NCI-H2107 treated with DMSO at 0.1 percent for 48 hours (cell line): ENCODE data around the gene IRX4.
"Not testable (repeated sequence)": the region's sequence is repeated elsewhere in the genome, so short reads cannot be mapped to it uniquely, and the experiment has no call there.

Experiments
- DNase-seq: peaks from one replicate; lab custom pipeline; 2025; ENCODE audit not compliant: unreplicated experiment; lab: John Stamatoyannopoulos, UW

Gene IRX4

DNA sequence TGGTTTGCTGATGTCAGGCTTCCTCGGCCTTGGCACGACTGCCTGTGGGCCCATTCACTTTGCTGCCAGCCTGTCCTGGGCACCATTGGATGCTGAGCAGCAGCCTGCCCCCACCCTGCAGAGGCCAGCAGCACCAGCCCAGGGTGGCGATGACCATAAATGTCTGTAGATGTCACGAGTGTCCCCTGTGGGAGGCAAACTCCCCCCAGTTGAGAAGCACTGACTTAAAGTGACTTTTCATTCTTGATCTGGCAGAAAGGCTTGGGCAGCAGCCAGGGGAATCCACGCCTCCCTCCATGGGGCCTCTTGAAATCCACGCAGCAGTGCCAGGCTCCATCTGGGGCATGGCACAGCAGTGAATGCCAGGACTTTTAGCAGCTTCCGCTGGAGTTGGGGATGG lies 21.8 kb downstream of the IRX4 start:
- no peak for DNase-seq

DNA sequence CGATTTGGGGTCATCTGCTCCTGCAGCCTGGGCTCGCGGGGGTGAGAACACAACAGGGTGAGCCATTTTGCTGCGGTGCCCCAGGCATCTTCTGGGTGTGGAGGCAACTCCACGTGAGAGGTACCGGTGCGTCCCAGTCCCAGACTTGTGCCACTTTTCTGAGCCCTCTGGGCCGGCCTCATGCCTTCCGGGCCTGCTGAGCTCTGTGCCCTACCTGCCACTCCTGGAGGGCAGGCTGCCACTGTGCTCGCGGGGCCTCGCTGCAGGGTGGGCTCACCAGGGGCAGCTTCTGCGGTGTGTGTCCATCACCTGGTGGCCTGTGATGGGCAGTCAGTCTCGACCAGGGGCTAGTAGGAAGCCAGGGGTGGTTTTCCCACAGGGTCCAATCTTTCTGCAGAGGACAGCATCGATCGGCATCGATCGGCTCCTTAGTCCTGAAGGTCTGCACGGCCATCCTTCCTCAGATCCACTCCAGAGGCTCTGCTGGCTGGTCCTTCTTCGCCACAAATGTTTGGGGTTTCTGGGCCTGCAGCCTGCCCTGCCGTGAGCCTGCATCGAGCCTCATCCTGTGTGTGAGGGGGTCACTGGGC lies 22.6 kb downstream of the IRX4 start:
- DNase-seq: no peak

DNA sequence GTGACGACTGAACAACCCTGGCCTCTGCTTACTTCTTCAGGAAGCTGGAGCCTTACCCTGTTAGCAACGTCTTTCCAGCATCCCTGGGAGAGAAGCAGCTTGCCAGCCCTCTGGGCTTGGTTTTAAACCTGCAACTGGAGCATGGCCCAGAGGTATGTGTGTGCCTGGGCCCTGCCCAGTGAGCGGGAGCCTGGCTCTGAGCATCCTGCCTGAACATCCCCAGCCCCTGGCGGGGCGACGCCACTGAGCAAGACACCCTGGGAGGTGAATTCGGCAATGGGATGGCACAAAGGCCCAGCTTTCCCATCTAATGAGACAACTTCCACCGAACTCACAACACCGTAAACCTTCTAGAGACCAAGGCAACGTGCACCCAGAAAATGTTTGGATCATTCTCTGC lies 23.6 kb downstream of the IRX4 start:
- no peak for DNase-seq

DNA sequence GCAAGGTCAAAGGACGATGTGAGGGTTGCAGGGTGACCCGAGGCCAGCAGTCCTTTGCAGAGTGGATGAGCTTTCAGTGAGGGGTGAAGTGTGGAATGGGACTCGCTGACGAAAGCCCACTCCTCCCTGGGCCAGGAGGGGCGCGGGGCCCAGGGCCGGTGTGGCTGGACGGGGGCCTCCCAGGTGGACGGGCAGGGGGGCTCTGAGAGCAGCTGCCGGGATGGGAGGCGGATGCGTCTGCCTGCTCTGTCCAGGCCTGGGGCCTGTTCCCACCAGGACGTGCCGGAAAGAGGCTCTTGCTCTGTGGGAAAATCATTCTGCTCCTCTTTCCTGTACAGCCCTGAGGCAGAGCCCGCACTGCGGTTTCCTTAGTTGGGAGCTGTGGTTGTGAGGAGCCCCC lies 24.3 kb downstream of the IRX4 start:
- no peak for DNase-seq

DNA sequence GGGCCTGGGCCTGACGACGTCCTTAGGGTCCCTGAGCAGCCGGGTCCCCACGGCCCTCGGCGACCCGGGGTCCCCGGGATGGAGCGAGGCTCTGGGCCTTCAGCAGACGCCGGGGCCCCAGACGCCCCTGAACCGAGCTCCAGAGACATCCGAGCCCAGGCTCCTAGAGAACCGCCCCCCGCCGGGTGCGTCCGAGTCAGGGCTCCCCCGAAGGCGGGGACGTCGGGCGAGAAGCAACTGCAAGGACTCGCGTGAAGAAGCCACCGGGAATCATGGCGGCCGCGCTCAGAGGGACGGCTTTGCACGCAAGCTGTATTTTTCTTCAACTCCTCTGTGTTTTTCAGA lies 25.5 kb downstream of the IRX4 start:
- no peak for DNase-seq

- no peak for DNase-seq
Observed at GRCh38 chr5:1856596-1857255, 26.0 kb downstream of the IRX4 start.

DNA sequence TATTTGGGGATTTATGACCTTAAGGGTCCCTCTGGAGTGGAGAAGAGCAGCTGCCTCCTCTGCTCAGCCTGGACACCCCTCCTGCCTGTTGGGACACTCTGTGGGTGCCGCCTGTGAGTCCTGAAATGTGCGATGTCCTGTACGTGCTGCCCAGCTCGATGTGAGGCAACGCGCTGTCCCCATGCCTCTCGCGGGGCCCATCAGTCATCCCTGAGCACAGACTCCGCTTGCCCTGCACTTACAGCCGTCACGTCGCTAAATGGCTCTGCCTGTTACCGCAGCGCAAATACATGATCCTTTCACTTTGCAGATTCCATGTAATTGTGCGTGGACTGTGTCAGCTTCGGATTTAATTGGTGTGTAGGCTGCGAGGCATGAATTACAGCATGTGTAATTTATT lies 27.1 kb downstream of the IRX4 start:
- no peak for DNase-seq

- no peak for DNase-seq
Observed at GRCh38 chr5:1855075-1855474, 27.6 kb downstream of the IRX4 start.

DNA sequence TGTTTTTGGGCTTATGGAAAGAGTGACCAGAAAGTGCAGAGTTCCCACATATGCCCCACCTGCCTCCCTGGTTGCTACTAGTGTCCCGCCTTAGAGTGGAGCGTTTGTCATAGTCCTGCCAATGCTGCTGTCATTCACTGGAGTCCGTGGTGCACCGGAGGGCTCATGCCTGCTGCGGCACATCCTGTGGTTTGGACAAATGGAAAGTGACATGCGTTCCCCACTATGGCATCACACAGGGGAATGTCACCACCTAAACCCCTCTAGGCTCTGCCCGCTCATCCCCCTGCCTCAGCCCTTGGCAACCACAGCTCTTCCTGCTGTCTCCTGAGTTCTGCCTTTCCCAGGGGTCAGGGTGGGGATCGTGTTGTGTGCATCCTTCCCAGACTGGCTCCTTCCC lies 29.2 kb downstream of the IRX4 start:
- DNase-seq: no peak

- no peak for DNase-seq
Observed at GRCh38 chr5:1852324-1852947, 30.3 kb downstream of the IRX4 start.

DNA sequence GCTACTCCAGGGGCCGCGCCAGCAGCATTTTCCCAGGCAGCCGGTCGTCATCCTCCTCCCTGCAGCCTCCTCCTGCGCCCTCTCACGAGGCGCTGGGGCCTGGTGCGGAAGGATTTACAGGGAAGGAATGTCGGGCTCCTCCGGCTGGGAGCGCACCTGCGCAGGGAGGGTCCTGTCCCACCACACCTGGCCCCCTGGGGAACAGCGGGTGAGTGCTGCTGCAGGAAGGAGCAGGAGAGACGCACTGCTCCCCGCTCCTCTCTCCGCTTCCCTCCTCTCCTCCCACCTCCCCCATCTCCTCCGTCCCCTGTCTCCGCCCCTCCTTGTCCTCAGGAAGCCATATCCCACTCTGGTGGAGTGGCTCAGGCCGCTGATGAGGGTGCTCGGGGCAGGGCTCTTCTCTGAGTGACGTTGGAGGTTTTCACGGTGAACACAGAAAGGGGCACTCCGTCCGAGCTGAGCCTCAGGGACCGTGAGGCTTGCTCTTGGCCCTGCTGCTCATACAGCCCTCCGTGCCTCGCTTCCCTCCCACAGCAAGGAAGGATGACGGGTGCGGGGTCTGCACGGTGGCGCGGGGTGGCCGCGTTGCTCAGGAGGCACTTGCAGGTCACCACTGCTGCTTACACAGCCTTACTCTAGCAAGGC lies 31.3 kb downstream of the IRX4 start:
- no peak for DNase-seq

- no peak for DNase-seq
Observed at GRCh38 chr5:1850324-1851154, 32.2 kb downstream of the IRX4 start.

GRCh38 chr5:1847611-1848010 lies 35.1 kb downstream of the IRX4 start:
- DNase-seq: no peak

- DNase-seq: no peak
Observed at GRCh38 chr5:1847056-1847455, 35.7 kb downstream of the IRX4 start.

GRCh38 chr5:1846583-1846982 lies 36.1 kb downstream of the IRX4 start:
- DNase-seq: no peak

- no peak for DNase-seq
Observed at GRCh38 chr5:1845696-1846095, 37.0 kb downstream of the IRX4 start.

GRCh38 chr5:1844708-1845436 lies 37.9 kb downstream of the IRX4 start:
- no peak for DNase-seq

- DNase-seq: not testable (repeated sequence)
Observed at GRCh38 chr5:1843761-1844160, 39.0 kb downstream of the IRX4 start.

- DNase-seq: no peak
Observed at GRCh38 chr5:1842004-1842819, 40.5 kb downstream of the IRX4 start.
